ENCODE results near the gene PSMC3IP.
A peak's percentile ranks its signal among the peaks of the same experiment; 100 is the strongest.

PSMC3IP gene

DNA sequence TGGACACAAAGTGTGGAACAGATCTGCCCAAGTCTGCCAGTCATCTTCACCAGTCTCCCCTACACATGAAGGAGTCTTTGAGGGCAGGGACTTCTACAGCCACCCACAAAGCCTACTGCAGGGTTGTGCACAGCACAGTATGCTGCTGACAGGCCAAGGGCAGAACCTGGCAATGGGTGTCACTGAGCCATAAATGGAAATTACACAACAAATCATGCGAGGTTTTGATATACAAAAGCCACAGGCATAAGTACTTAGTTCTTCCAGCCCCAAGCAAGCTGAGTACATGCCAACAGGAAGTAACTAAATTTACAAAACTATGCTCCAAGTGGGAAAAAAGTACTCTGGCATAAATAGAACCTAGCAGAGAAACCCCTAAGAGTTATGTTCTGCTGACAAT, 7.8 kb upstream of the PSMC3IP start:
- FAIRE-seq, result no peak

DNA sequence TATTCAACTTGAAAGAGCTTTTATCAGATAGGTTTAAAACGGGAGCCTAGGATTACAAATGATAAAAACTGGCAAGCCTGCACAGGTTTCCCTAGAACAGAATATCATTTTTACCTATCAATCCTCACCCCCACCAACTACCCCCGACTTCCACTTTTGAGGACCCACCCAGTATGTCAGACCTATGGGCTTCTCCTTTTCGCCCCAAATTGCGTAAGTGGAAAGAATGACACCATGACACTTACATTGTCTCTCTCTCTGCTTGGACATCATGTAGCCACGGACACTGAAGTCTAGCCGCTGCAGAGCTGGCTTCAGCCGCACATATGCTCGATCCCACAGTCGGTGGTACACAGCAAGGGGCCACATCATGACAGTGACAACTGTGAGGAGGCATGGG, 7.4 kb upstream of the PSMC3IP start:
- FAIRE-seq, result no peak

GRCh38 chr17:42581744-42582270, 4.3 kb upstream of the PSMC3IP start:
- no peak for FAIRE-seq

DNA sequence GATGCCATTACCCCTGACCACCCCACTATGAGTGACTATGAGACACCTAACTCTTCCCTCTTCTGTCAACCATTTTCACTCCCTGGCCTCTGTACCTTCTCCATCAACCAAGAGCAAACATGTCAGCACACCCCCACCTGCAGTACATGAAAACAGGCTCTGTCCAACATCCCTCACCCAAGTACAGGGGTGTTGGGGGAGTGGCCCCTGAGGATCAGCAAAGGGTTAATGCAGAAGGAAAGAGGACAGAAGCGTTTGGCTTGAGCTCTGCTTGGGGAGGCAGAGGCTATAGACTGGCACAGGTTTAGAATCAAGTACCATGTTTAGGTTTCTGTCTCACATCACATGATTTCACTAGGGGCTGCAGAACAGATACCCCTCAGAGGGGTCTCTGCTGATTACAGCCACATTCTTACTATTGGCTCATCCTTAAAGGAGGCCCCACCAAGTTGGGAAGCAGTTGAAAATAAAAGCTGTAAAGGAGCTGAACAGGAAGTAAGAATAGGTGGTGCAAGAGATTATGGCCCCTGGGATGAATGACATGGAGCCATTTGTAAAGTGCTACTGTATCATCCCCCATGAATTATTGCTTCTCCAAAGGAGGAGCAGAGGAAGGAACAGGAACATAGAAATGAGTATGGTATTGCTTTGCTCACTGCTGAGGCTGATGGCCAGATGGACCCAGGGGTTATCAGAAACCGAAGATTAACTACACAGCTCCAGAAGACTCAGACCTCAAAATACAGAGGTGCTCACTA, 2.4 kb upstream of the PSMC3IP start:
- no peak for FAIRE-seq

DNA sequence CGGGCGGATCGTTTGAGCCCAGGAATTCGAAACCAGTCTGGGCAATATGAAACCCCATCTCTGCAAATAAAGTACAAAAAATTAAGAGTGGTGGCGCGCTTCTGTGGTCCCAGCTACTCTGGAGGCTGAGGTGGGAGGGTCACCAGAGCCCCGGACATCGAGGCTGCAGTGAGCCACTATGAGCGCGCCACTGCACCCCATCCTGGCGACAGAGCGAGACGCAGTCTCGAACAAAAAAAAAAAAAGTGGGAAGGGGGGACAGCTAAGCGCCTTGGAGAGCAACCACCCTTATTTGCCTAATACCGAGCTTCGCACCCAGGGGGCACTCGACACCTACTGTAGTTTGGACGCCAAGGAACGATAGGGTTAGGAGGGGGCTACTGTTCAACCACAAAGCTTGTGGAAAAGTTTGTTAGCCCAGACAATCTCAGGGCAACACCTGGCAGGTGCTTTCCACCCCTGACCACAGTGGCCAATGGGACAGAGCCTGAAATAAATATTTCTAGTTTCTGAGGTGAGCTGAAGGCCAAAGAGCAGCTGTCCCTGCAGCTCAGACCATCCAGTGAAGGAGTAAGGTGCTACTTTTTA, 847 bp upstream of the PSMC3IP start:
- no peak for FAIRE-seq

DNA sequence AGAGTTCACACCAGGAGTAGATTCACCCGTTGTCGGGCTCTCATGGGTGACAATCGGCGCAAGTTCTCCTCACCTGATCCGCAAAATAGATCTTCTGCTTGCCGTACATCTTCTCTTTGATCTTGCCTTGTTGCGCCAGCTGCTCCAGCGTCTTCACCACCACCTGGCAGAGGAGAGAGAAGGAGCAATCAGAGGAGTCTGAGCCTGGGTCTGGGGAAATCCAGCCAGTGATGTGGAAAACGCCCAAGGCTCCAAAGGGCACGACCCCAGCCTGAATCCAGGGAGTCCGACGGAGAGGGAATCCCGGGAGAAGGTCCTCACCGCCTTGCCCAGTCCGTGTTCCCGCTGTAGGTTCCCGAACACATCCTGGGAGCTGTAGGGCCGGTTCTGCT, 393 bp downstream of the PSMC3IP start:
- no peak for FAIRE-seq

- no peak for FAIRE-seq
Measured at GRCh38 chr17:42574463-42574862, 3.1 kb downstream of the PSMC3IP start.

- FAIRE-seq, result no peak
Measured at GRCh38 chr17:42573095-42573494, 4.4 kb downstream of the PSMC3IP start.

GRCh38 chr17:42571435-42572225, 5.9 kb downstream of the PSMC3IP start:
- no peak for FAIRE-seq

DNA sequence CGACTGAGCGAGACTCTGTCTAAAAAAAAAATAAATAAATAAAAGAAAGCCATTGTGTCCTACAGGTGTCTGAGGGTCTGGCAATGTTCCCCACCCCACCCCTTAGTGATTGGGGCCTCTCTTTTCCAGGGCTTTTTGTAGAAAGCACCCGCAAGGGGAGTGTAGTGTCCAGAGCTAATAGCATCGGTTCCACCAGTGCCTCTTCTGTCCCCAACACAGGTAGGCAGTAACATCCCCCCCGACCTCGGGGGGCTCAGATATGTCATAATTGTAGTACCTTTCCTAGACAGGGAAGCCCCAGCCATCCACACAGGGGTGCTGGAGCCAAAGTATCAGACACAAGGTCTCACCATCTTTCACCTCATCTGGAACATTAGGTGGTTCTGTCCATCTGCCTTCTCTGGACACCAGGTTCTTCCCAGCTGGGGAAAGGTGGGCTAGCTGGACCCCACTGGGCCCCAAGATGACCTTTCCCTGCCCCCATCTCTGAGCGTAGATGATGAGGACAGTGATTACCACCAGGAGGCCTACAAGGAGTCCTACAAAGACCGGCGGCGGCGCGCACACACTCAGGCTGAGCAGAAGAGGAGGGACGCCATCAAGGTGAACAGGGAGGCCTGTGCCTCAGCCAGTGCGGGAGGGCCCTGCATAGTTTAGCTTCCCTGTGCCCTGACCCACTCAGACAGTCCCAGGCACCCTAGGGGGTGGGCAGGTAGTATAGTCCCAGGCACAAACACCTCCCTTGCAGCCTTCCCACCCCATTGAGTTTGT, 9.0 kb downstream of the PSMC3IP start:
- FAIRE-seq, result no peak

- no peak for FAIRE-seq
Measured at GRCh38 chr17:42566883-42567573, 10.5 kb downstream of the PSMC3IP start, which contains the start of gene MLX. MLX (plus strand) TSS chr17:42567100; CDS start chr17:42567125, 25 bp downstream.

- FAIRE-seq, result no peak
Measured at GRCh38 chr17:42566215-42566882, 11.2 kb downstream of the PSMC3IP start.

- no peak for FAIRE-seq
Measured at GRCh38 chr17:42565523-42566214, 11.9 kb downstream of the PSMC3IP start.

GRCh38 chr17:42564815-42565522, 12.6 kb downstream of the PSMC3IP start:
- no peak for FAIRE-seq

DNA sequence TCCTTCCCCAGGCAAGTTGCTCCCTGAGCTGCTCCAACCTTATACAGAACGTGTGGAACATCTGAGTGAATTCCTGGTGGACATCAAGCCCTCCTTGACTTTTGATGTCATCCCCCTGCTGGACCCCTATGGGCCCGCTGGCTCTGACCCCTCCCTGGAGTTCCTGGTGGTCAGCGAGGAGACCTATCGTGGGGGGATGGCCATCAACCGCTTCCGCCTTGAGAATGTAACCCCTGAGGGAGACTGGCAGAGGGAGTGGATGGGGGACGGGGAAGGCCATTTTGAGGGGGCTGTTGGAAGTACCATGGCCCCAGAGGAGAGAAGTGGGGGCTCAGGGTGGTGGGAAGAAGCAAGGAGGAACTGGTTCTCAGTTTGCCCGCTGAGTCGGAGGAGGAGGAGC, 13.6 kb downstream of the PSMC3IP start:
- no peak for FAIRE-seq

DNA sequence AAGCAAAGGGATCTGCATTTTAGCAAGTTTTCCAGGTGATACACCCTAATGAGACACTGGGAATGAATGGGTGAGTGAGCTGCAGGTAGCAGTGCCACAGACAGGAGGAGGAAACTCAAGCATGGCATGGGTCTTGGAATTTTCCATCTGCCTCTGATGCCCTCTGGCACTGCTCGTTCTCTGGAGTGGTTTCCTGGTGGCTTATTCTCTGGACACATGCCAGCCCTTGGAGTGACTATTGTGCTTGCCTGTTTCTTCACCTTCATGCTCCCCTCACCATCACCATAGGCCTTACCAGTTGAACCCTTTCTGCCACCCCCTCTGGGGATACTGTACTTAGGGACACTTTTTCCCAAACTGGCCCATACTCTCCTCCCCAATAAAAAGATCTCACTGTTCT, 14.0 kb downstream of the PSMC3IP start:
- FAIRE-seq, result no peak

- FAIRE-seq, result no peak
Measured at GRCh38 chr17:42563143-42563509, 14.4 kb downstream of the PSMC3IP start.

DNA sequence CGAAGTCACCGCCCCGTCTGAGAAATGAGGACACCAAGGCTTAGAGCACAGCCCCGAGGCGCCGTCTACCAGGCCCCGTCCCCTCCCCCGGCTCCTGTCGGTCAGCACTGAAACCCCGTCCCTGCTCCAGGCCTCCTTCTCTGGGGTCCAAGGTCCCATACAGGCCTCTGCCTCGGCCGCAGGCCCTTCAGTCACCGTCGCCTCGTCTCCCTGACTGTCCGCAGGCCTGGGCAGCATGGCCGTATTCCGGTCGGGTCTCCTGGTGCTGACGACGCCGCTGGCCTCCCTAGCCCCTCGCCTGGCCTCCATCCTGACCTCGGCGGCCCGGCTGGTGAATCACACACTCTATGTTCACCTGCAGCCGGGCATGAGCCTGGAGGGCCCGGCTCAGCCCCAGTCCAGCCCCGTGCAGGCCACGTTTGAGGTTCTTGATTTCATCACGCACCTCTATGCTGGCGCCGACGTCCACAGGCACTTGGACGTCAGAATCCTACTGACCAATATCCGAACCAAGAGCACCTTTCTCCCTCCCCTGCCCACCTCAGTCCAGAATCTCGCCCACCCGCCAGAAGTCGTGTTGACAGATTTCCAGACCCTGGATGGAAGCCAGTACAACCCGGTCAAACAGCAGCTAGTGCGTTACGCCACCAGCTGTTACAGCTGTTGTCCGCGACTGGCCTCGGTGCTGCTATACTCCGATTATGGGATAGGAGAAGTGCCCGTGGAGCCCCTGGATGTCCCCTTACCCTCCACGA, 15.0 kb downstream of the PSMC3IP start:
- no peak for FAIRE-seq

DNA sequence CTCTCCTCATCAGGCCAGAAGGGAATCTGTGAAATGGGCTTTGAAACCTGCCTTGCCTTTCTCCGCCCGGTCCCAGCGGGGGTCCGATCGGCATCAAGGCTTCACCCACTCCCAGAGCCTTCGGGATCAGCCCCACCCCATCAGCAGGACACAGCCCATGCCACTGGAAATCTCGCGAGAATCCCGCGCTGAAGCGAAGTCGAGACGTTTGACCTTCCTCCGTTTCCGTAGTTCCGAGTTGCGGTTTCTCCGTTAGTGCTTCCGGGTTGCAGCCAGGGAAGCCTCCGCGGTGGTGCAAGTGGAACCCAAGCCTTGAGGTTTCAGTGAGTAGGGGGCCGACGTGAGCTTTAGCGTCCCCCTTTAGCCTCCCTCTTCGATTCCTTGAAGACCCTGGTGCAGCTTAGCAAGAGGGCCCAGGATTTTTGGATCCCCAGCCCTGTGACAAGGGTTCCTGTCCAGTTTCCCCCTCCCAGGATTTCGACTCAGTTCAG, 15.6 kb downstream of the PSMC3IP start, which contains the start of gene COASY:
TSS of gene COASY (plus strand) at position 252 of the 491 bp plus-strand sequence. CDS start 475 bp downstream, outside the sequence.
- peak; percentile 76 for FAIRE-seq

Measured in endometrium (tissue), 2 donors.